DOHH2 (cell line): Measurements from ENCODE around the gene NR1H4.
"Not testable (repeated sequence)": the region's sequence is repeated elsewhere in the genome, so short reads cannot be mapped to it uniquely, and the experiment has no call there.

Experiments used
- H3F3A ChIP-seq: fragments of 200-600 bp; sonication (generic), shearing (Covaris generic); 2 replicates; pipeline ENCODE4 v1.6.0; 2016; ENCODE audit warnings: antibody characterized with exemption, mild to moderate bottlenecking; ENCODE audit not compliant: control insufficient read depth, insufficient read depth
- H3K27ac ChIP-seq: fragments of 200-600 bp; sonication (generic); 2 replicates; pipeline ENCODE4 v1.5.1; 2014; ENCODE audit warnings: low read depth, mild to moderate bottlenecking, low read length, moderate library complexity
- H3K27me3 ChIP-seq: fragments of 200-600 bp; sonication (generic); 2 replicates; pipeline ENCODE4 v1.6.1; 2014; ENCODE audit warnings: mild to moderate bottlenecking, low read length, mixed read lengths; ENCODE audit not compliant: control insufficient read depth
- H3K36me3 ChIP-seq: fragments of 200-600 bp; sonication (generic); 2 replicates; pipeline ENCODE4 v1.6.1; 2014; ENCODE audit warnings: mild to moderate bottlenecking, low read length, moderate library complexity, mixed read lengths; ENCODE audit not compliant: control insufficient read depth
- H3K4me1 ChIP-seq: fragments of 200-600 bp; sonication (generic); 2 replicates; pipeline ENCODE4 v1.6.1; 2014; ENCODE audit warnings: mild to moderate bottlenecking, low read length, mixed read lengths; ENCODE audit not compliant: control insufficient read depth
- H3K4me2 ChIP-seq: fragments of 200-600 bp; sonication (generic); 2 replicates; pipeline ENCODE4 v1.6.0; 2014; ENCODE audit warnings: mild to moderate bottlenecking, low read length, moderate library complexity
- H3K4me3 ChIP-seq: fragments of 200-600 bp; sonication (generic); 2 replicates; pipeline ENCODE4 v1.5.1; 2014; ENCODE audit warnings: mild to moderate bottlenecking, low read length, mixed read lengths
- H3K79me2 ChIP-seq: fragments of 200-600 bp; sonication (generic); 2 replicates; pipeline ENCODE4 v1.6.1; 2014; ENCODE audit warnings: mild to moderate bottlenecking, low read length, mixed read lengths; ENCODE audit not compliant: control insufficient read depth
- H3K9me2 ChIP-seq: fragments of 200-600 bp; sonication (generic); replicated peaks from 2 replicates; pipeline ENCODE4 v1.6.1; 2014; ENCODE audit warnings: mild to moderate bottlenecking, low read length, mixed read lengths; ENCODE audit not compliant: control insufficient read depth
- H3K9me3 ChIP-seq: fragments of 200-600 bp; sonication (generic); 2 replicates; pipeline ENCODE4 v1.6.1; 2014; ENCODE audit warnings: antibody characterized with exemption, low read length, mixed read lengths; ENCODE audit not compliant: control insufficient read depth, insufficient read depth
- H4K20me1 ChIP-seq: fragments of 200-600 bp; sonication (generic); 2 replicates; pipeline ENCODE4 v1.6.0; 2014; ENCODE audit warnings: low read depth, mild to moderate bottlenecking, antibody characterized with exemption, low read length, moderate library complexity; ENCODE audit not compliant: control insufficient read depth, insufficient read depth
- EZH2phosphoT487 ChIP-seq: fragments of 200-600 bp; sonication (generic); IDR thresholded peaks from 2 replicates; pipeline ENCODE4 v1.6.1; 2017; ENCODE audit warnings: borderline replicate concordance, mild to moderate bottlenecking, antibody characterized with exemption, low read length, moderate library complexity, mixed read lengths
- TF ChIP-seq, protein P1 (sequence below): fragments of 200-600 bp; sonication (generic); IDR thresholded peaks from one replicate; pipeline ENCODE4 v1.5.1; 2014; ENCODE audit warnings: antibody characterized with exemption, mild to moderate bottlenecking, low read depth, low read length; ENCODE audit not compliant: poor library complexity, severe bottlenecking

NR1H4 gene

GRCh38 chr12:100499416-100499815, 25.8 kb downstream of the NR1H4 start:
- Histone ChIP-seq H3K36me3 (no peaks in the 10 kb centered on the region), H3K27ac (no peak overlapping the region), H3K79me2 (no peaks in the 10 kb centered on the region), H3K9me2 (no peaks in the 10 kb centered on the region), H3K4me2 (no peak overlapping the region), H3F3A (no peaks in the 10 kb centered on the region), H3K4me3 (no peak overlapping the region), H4K20me1 (no peaks in the 10 kb centered on the region), H3K9me3 (no peaks in the 10 kb centered on the region), H3K4me1 (no peaks in the 10 kb centered on the region), H3K27me3 (no peaks in the 10 kb centered on the region)
- TF ChIP-seq, protein P1, sequence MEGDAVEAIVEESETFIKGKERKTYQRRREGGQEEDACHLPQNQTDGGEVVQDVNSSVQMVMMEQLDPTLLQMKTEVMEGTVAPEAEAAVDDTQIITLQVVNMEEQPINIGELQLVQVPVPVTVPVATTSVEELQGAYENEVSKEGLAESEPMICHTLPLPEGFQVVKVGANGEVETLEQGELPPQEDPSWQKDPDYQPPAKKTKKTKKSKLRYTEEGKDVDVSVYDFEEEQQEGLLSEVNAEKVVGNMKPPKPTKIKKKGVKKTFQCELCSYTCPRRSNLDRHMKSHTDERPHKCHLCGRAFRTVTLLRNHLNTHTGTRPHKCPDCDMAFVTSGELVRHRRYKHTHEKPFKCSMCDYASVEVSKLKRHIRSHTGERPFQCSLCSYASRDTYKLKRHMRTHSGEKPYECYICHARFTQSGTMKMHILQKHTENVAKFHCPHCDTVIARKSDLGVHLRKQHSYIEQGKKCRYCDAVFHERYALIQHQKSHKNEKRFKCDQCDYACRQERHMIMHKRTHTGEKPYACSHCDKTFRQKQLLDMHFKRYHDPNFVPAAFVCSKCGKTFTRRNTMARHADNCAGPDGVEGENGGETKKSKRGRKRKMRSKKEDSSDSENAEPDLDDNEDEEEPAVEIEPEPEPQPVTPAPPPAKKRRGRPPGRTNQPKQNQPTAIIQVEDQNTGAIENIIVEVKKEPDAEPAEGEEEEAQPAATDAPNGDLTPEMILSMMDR, result no peak
- TF ChIP-seq EZH2phosphoT487, result no peak

GRCh38 chr12:100502718-100503117, 29.1 kb downstream of the NR1H4 start:
- H3K27ac ChIP-seq, H3K27me3 ChIP-seq, H3K9me3 ChIP-seq, H3F3A ChIP-seq, H3K9me2 ChIP-seq, H3K4me3 ChIP-seq, H4K20me1 ChIP-seq, H3K4me1 ChIP-seq, H3K79me2 ChIP-seq, H3K4me2 ChIP-seq, H3K36me3 ChIP-seq: not testable (repeated sequence)

GRCh38 chr12:100503228-100503628, 29.6 kb downstream of the NR1H4 start:
- Histone ChIP-seq H3K4me2 (no peak overlapping the region), H4K20me1 (no peaks in the 10 kb centered on the region), H3K4me1 (no peaks in the 10 kb centered on the region), H3K27ac (no peak overlapping the region), H3K4me3 (no peak overlapping the region), H3K27me3 (no peaks in the 10 kb centered on the region), H3F3A (no peaks in the 10 kb centered on the region), H3K79me2 (no peaks in the 10 kb centered on the region), H3K9me3 (no peaks in the 10 kb centered on the region), H3K9me2 (no peaks in the 10 kb centered on the region), H3K36me3 (no peaks in the 10 kb centered on the region)
- TF ChIP-seq, protein P1, result no peak
- no peak for TF ChIP-seq EZH2phosphoT487

DNA sequence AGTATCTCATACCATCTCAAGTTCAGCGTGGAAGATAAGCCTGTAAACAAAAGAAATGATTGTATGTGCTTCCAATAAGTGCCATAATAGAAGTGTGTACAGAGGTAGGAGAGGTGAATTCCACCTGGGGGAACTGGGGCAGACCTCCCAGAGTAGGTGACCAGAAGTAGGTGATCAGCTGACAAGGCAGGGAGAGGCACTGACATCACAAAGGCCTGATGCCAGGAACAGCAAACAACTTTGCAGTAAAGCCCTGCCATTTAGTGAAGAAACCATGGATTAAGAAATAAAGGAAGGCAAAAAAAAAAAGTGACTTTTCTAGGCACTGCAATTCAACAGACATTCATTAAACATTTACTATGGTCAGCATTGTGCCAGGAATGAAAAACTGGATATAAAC, 31.1 kb downstream of the NR1H4 start:
- Histone ChIP-seq H3K27ac (no peak overlapping the region), H3K4me2 (no peak overlapping the region), H3K36me3 (no peaks in the 10 kb centered on the region), H3K27me3 (no peaks in the 10 kb centered on the region), H3K9me3 (no peaks in the 10 kb centered on the region), H3F3A (no peaks in the 10 kb centered on the region), H4K20me1 (no peaks in the 10 kb centered on the region), H3K4me1 (no peaks in the 10 kb centered on the region), H3K9me2 (no peaks in the 10 kb centered on the region), H3K79me2 (no peaks in the 10 kb centered on the region), H3K4me3 (no peak overlapping the region)
- no peak for TF ChIP-seq EZH2phosphoT487
